ENCODE data around the gene ANAPC15. TPM values are rescaled to one million over a fixed set of nuclear protein-coding genes. Genes with fewer than 3 reads are reported as not detected.
A peak's percentile ranks its signal among the peaks of the same experiment; 100 is the strongest.

Gene ANAPC15
- total RNA-seq, 1 donor from 2014 or later: 31.8 TPM

DNA sequence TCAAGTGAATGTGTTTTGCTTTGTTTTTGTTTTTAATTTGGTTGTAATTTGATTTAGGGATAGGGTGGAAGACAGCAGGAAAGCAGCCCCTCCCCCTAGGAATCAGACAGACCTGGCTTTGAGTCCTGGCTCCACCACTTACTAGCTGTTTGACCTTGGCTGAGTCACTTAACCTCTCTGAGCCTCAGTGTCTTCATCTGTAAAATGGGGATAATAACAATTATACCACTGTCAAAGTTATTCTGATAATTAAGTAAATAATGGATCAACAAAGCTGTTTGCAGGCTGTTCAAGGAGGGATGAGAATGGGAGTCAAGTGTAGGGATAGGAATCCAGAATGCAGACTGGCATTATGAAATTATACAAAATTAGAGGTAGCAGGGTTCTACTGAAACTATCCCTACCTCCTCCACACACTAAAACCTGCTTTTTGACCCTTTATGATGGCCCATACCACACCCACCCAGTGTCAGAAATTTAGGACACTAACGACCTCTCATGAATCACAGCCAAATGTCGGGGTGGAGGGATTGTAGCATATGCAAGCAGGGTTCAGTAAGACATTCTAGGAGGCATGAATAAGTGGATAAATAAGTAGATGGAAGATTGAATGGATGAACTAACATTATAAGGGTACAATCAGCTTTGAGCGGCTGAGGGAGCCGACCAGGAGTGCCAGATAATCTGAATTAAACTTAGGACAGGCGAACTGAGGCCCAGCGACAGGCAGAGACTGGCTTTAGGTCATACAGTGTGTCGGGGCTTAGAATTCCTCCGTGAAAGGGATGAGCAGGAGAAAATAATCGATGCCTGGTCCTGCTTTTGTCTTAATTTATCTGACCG lies 974 bp downstream of the ANAPC15 start:
- H3K4me3 ChIP-seq (ENCODE audit: low read depth, low read length): peak overlapping the region; percentile 55
- DNase-seq (ENCODE audit: low read depth): no peak
- TF ChIP-seq, protein P1, sequence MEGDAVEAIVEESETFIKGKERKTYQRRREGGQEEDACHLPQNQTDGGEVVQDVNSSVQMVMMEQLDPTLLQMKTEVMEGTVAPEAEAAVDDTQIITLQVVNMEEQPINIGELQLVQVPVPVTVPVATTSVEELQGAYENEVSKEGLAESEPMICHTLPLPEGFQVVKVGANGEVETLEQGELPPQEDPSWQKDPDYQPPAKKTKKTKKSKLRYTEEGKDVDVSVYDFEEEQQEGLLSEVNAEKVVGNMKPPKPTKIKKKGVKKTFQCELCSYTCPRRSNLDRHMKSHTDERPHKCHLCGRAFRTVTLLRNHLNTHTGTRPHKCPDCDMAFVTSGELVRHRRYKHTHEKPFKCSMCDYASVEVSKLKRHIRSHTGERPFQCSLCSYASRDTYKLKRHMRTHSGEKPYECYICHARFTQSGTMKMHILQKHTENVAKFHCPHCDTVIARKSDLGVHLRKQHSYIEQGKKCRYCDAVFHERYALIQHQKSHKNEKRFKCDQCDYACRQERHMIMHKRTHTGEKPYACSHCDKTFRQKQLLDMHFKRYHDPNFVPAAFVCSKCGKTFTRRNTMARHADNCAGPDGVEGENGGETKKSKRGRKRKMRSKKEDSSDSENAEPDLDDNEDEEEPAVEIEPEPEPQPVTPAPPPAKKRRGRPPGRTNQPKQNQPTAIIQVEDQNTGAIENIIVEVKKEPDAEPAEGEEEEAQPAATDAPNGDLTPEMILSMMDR (IDR thresholded peaks at IDR 0.05; ENCODE audit: insufficient read depth, low read length, poor library complexity, severe bottlenecking): no peak
- H3K27me3 ChIP-seq (ENCODE audit: control insufficient read depth, insufficient read depth, low read length): no peaks in the 10 kb centered on the region
- no peaks in the 10 kb centered on the region for H3K36me3 ChIP-seq (ENCODE audit: control insufficient read depth, insufficient read depth, low read length)

DNA sequence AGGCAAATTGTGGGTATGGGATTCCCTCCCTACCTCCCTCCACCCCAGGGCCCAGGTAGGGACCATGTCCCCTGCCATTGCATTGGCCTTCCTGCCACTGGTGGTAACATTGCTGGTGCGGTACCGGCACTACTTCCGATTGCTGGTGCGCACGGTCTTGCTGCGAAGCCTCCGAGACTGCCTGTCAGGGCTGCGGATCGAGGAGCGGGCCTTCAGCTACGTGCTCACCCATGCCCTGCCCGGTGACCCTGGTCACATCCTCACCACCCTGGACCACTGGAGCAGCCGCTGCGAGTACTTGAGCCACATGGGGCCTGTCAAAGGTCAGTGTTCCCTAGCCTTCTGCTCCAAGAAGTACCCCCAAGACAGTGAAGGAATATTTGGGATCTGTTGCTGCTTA lies 6.6 kb downstream of the ANAPC15 start, which contains the start of gene TOMT:
TOMT (plus strand) TSS at position 37 of the 400 bp plus-strand sequence; CDS start at position 65, 28 bp downstream.
- H3K36me3 ChIP-seq (ENCODE audit: control insufficient read depth, insufficient read depth, low read length): no peaks in the 10 kb centered on the region
- H3K4me3 ChIP-seq (ENCODE audit: low read depth, low read length): no peak within 1 kb of the TSS
- TF ChIP-seq, protein P1 (IDR thresholded peaks at IDR 0.05; ENCODE audit: insufficient read depth, low read length, poor library complexity, severe bottlenecking): no peak
- no peaks in the 10 kb centered on the region for H3K27me3 ChIP-seq (ENCODE audit: control insufficient read depth, insufficient read depth, low read length)
- no peak for DNase-seq (ENCODE audit: low read depth)

DNA sequence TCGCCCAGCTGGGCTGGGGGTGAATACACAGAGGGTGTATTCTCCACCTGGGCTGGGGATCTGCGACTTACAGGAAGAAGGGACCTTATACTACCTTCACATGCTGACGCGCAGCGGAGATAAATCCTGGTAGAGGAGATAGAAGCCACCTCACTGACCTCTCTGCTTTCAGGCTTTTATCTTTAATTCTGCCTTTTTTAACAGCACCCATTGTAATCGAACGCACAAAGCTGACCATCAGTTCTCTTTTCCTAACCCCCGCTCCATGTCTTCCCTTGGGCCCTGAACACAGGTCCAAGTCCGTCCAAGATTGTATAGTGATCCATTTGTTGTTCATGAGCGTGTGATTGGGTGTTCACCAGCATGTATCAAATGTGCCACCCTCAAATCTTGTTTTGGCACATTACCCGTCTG lies 8.7 kb downstream of the ANAPC15 start:
- no peak for DNase-seq (ENCODE audit: low read depth)
- TF ChIP-seq, protein P1 (IDR thresholded peaks at IDR 0.05; ENCODE audit: insufficient read depth, low read length, poor library complexity, severe bottlenecking): no peak

DNA sequence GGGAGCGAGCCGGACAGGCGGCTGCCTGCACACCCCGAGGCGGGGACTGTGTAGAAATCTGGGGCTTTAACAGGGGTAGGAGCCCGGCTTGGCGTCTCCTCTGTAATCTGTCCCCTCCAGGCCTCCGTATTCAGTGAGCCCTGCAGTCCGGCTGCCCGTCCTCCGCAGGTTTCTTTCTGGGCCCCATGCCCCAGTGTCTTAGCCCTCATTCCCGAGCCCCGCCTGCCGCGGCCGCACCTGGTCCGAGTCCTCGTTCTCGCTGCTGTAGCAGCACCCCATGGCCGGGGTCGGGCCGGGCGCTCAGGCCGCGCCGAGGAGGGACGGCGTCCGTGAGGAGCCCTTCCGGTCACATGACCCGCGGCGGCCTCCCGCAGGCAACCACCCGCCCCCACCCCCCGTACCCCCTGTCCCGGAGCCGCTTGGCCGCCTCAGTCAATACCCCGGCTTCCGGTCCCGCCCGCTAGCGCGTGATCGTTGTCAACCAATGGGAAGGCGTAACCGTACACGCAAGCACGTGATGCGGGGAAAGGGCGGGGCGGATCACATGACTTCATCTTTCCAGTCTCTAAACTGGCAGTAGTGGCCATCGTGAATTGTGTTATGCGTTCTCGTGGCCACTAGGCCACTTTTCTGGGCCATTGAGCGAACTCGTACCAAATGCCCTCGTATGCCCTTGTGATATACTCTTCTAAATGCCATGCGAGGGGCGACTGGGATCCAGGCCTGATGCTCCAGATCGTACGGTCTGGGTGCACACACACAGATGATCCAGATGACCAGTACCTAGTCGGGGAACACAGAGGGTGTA lies 9.3 kb downstream of the ANAPC15 start, which contains the start of gene LAMTOR1:
LAMTOR1 (minus strand) TSS at position 352 of the 808 bp plus-strand sequence; CDS start at position 279, 73 bp downstream.
- Histone ChIP-seq H3K27me3 (ENCODE audit: control insufficient read depth, insufficient read depth, low read length) (no peaks in the 10 kb centered on the region), H3K4me3 (ENCODE audit: low read depth, low read length) (peak within 1 kb of the TSS; percentile 66), H3K36me3 (ENCODE audit: control insufficient read depth, insufficient read depth, low read length) (no peaks in the 10 kb centered on the region)
- TF ChIP-seq, protein P1 (IDR thresholded peaks at IDR 0.05; ENCODE audit: insufficient read depth, low read length, poor library complexity, severe bottlenecking): peak; percentile 41
- DNase-seq (ENCODE audit: low read depth): peak; percentile 94

More for the DNA sequence above, 8.7 kb downstream of the ANAPC15 start:
- Histone ChIP-seq H3K27me3 (ENCODE audit: control insufficient read depth, insufficient read depth, low read length) (no peaks in the 10 kb centered on the region), H3K4me3 (ENCODE audit: low read depth, low read length) (peak overlapping the region; percentile 25), H3K36me3 (ENCODE audit: control insufficient read depth, insufficient read depth, low read length) (no peaks in the 10 kb centered on the region)

DNA sequence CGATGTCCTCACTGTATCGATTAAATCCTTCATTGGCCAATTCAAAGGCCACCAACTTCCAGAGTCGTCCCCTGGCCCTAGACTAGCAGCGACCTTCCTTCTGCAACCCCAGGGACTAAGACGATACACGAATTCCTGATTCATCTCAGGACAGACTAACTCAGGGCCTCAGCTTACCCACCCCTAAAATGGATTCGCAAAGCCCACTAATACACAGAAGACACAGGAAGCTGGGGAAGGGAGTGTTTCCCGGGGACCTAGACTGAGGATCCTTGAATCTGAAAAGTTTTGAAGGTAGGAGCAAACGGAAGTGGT lies 9.9 kb downstream of the ANAPC15 start:
- no peaks in the 10 kb centered on the region for H3K36me3 ChIP-seq (ENCODE audit: control insufficient read depth, insufficient read depth, low read length)
- peak overlapping the region; percentile 66 for H3K4me3 ChIP-seq (ENCODE audit: low read depth, low read length)
- TF ChIP-seq, protein P1 (IDR thresholded peaks at IDR 0.05; ENCODE audit: insufficient read depth, low read length, poor library complexity, severe bottlenecking): no peak
- no peak for DNase-seq (ENCODE audit: low read depth)
- H3K27me3 ChIP-seq (ENCODE audit: control insufficient read depth, insufficient read depth, low read length): no peaks in the 10 kb centered on the region
